Measurements from ENCODE around the gene OR2T29.
A peak's percentile ranks its signal among the peaks of the same experiment; 100 is the strongest.
"Not testable (repeated sequence)": the region's sequence is repeated elsewhere in the genome, so short reads cannot be mapped to it uniquely, and the experiment has no call there.

OR2T29 gene

GRCh38 chr1:248572049-248572448 is 9.5 kb upstream of the OR2T29 start:
- H3K36me3 Mint-ChIP-seq; H3K4me1 Mint-ChIP-seq; ATAC-seq (replicated peaks); DNase-seq; H3K9me3 Mint-ChIP-seq; H3K4me3 Mint-ChIP-seq; H3K27ac Mint-ChIP-seq: not testable (repeated sequence)
- peaks cover 9 to 12% of the 10 kb centered on the region in 2 donors for H3K27me3 Mint-ChIP-seq

DNA sequence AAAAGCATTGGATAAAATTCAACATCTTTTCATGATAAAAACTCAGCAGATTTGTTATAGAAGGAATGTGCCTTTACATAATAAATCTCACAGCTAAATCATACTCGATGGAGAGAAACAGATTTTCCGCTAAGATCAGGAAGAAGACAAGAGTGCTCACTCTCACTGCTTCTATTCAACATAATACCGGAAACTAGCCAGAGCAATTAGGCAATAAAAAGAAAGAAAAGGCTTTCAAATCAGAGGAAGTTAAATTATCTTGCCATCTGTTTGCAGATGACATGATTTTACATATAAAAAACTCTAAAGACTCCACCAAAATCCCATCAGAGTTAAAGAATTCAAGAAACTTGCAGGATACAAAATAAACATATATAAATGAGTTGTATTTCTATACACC is 8.2 kb upstream of the OR2T29 start:
- H3K36me3 Mint-ChIP-seq; H3K27ac Mint-ChIP-seq; DNase-seq; H3K9me3 Mint-ChIP-seq; ATAC-seq (replicated peaks); H3K4me3 Mint-ChIP-seq; H3K4me1 Mint-ChIP-seq: not testable (repeated sequence)
- H3K27me3 Mint-ChIP-seq = peaks cover 10 to 12% of the 10 kb centered on the region in 2 donors

DNA sequence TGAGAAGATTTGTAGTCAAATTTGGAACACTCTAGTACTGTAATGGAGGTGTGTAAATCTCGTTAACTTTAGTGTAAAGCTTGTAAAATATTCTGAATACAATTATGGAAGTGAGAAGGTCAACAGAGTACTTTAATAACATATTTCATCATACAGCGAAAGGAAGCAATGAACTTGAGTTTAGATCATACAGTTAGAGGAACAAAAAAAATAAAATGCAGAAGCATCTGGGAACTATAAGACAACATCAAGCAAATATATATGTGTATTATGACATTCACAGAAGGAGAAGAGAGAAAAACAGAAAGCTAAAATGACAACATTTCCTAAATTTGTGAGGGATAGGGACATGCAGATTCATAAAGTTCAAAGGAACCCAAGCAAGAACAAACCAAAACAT is 6.5 kb upstream of the OR2T29 start:
- not testable (repeated sequence) for H3K27ac Mint-ChIP-seq; H3K9me3 Mint-ChIP-seq; H3K4me3 Mint-ChIP-seq; ATAC-seq (replicated peaks); DNase-seq; H3K36me3 Mint-ChIP-seq; H3K4me1 Mint-ChIP-seq
- peaks cover 12 to 16% of the 10 kb centered on the region in 2 donors for H3K27me3 Mint-ChIP-seq

GRCh38 chr1:248565530-248566373 is 3.2 kb upstream of the OR2T29 start:
- H3K36me3 Mint-ChIP-seq, H3K9me3 Mint-ChIP-seq, DNase-seq, H3K4me1 Mint-ChIP-seq: not testable (repeated sequence)
- Mint-ChIP-seq H3K4me3 (peak overlapping the region; percentile 57 to 72), H3K27me3 (peaks cover 8 to 12% of the 10 kb centered on the region in 2 donors), H3K27ac (peak overlapping the region; percentile 42)
- peak; percentile 57 to 60 for ATAC-seq (replicated peaks)

- H3K4me3 Mint-ChIP-seq; H3K36me3 Mint-ChIP-seq; H3K27me3 Mint-ChIP-seq; H3K27ac Mint-ChIP-seq; H3K9me3 Mint-ChIP-seq; ATAC-seq (replicated peaks); DNase-seq; H3K4me1 Mint-ChIP-seq: not testable (repeated sequence)
Measured at GRCh38 chr1:248551027-248551426, 11.5 kb downstream of the OR2T29 start.

DNA sequence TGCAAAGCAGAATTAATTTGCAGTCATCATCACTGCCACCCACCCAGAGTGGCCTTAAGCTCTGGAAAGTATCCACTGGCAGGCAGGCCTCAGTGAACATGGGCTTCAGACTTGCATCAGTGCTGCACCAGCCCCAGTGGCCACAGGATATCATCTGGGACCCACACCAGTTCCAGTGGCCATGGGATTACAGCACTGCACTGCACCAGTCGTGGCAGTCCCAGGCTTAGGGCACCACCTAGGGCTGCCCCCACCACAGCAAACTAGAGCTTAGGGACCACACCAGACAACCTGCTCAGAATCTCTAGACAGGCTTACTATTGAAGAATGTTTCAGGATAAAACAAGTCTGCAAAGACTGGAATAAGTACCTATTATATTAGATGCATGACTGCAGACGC is 15.2 kb downstream of the OR2T29 start:
- not testable (repeated sequence) for DNase-seq; H3K36me3 Mint-ChIP-seq; H3K4me3 Mint-ChIP-seq; H3K9me3 Mint-ChIP-seq; H3K27me3 Mint-ChIP-seq; H3K27ac Mint-ChIP-seq; H3K4me1 Mint-ChIP-seq; ATAC-seq (replicated peaks)

GRCh38 chr1:248537449-248537848 is 25.1 kb downstream of the OR2T29 start:
- not testable (repeated sequence) for ATAC-seq (replicated peaks); H3K9me3 Mint-ChIP-seq; H3K36me3 Mint-ChIP-seq; H3K27ac Mint-ChIP-seq; DNase-seq; H3K27me3 Mint-ChIP-seq; H3K4me1 Mint-ChIP-seq; H3K4me3 Mint-ChIP-seq

- no peak for ATAC-seq (replicated peaks)
- Mint-ChIP-seq H3K27me3 (peaks cover 0 to 4% of the 10 kb centered on the region in 2 donors), H3K4me1 (no peaks in the 10 kb centered on the region), H3K4me3 (no peak overlapping the region), H3K9me3 (peaks cover 0 to 4% of the 10 kb centered on the region in 2 donors), H3K36me3 (peaks cover 4% of the 10 kb centered on the region in 2 donors), H3K27ac (no peak overlapping the region)
- DNase-seq = no peak
Measured at GRCh38 chr1:248521856-248522255, 40.7 kb downstream of the OR2T29 start.

GRCh38 chr1:248510217-248510616 is 52.4 kb downstream of the OR2T29 start:
- ATAC-seq (replicated peaks); H3K27me3 Mint-ChIP-seq; H3K36me3 Mint-ChIP-seq; H3K4me1 Mint-ChIP-seq; H3K4me3 Mint-ChIP-seq; H3K9me3 Mint-ChIP-seq; DNase-seq; H3K27ac Mint-ChIP-seq: not testable (repeated sequence)

DNA sequence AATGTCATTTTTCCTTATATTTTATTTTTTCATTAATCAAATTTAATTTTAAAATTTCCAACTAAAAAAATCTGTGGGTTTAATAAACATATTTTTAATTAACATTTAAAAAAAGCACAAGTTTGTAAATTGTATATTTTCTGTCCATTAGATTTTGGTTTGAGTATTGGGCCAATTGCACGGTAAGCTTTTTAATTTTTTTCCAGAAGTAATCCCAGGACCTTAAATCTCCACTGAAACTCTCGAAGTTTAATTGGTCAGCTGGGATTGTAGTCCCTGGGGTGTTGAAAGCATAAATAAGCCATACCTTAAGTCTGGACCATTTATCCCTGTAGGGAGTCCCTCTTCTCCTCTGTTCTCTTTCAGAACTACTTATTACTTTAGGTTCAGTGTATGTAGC is 54.8 kb downstream of the OR2T29 start, which contains the start of gene OR2G6:
Gene OR2G6 (plus strand): TSS at position 301 of the 400 bp plus-strand sequence. CDS start 13,574 bp downstream, outside the sequence.
- H3K27ac Mint-ChIP-seq; H3K4me3 Mint-ChIP-seq; H3K27me3 Mint-ChIP-seq; DNase-seq; ATAC-seq (replicated peaks); H3K4me1 Mint-ChIP-seq; H3K9me3 Mint-ChIP-seq; H3K36me3 Mint-ChIP-seq: not testable (repeated sequence)
